GM23338 (cell line): Measurements from ENCODE around the gene FGFRL1. TPM values are rescaled to one million over a fixed set of nuclear protein-coding genes. Genes with fewer than 3 reads are reported as not detected.

Experiments
- EZH2 ChIP-seq: fragments of 200-600 bp; sonication (generic); IDR thresholded peaks from one replicate; pipeline ENCODE4 v1.8.0; 2017; ENCODE audit warnings: antibody characterized with exemption, mild to moderate bottlenecking, low read depth; ENCODE audit not compliant: unreplicated experiment
- EZH2phosphoT487 ChIP-seq: fragments of 200-600 bp; sonication (generic); IDR thresholded peaks from one replicate; pipeline ENCODE4 v1.8.1; 2018; ENCODE audit warnings: antibody characterized with exemption; ENCODE audit not compliant: unreplicated experiment
- NANOG ChIP-seq: IDR thresholded peaks from 2 replicates; pipeline ENCODE4 v1.6.1; 2016; ENCODE audit warnings: antibody characterized with exemption, borderline replicate concordance
- POLR2AphosphoS5 ChIP-seq: IDR thresholded peaks from 2 replicates; pipeline ENCODE4 v1.6.1; 2016; ENCODE audit warnings: antibody characterized with exemption, low read depth
- polyA plus RNA-seq: library from polyadenylated mRNA; unstranded; fragments of >200 nt; fragmentation: Nextera tagmentation; extraction: Ambion mirVana; gene quantifications from 2 replicates; pipeline ENCODE4 v1.2.1, GENCODE V29; 2016
- total RNA-seq: library from RNA; depleted of rRNA; stranded (reverse); fragments of >200 nt; shearing (Covaris generic); gene quantifications from 2 replicates; pipeline ENCODE4 v1.2.3, GENCODE V29; 2014
- TF ChIP-seq, protein P1 (sequence below): fragments of 250-450 bp; sonication (Bioruptor Pico); IDR thresholded peaks from 2 replicates; pipeline ENCODE4 v1.5.0; 2020; ENCODE audit warnings: mild to moderate bottlenecking, moderate library complexity
- TF ChIP-seq, protein P2 (sequence below): IDR thresholded peaks from 2 replicates; pipeline ENCODE4 v1.6.1; 2016; ENCODE audit warnings: antibody characterized with exemption
- TF ChIP-seq, protein P3 (sequence below), 2 experiments: fragments of 200-600 bp in 1 of 2; sonication (generic) in 1 of 2; conservative IDR thresholded peaks; 2 replicates each; pipeline versions ENCODE4 v1.5.1 to v1.6.1; 2016 to 2017; ENCODE audit warnings: antibody characterized with exemption in 2 of 2, low read depth in 2 of 2, mild to moderate bottlenecking in 2 of 2, moderate library complexity in 1 of 2

Gene FGFRL1
- total and polyA plus RNA-seq, 2 experiments from 2014 or later, result 7.0 to 35.8 TPM

DNA sequence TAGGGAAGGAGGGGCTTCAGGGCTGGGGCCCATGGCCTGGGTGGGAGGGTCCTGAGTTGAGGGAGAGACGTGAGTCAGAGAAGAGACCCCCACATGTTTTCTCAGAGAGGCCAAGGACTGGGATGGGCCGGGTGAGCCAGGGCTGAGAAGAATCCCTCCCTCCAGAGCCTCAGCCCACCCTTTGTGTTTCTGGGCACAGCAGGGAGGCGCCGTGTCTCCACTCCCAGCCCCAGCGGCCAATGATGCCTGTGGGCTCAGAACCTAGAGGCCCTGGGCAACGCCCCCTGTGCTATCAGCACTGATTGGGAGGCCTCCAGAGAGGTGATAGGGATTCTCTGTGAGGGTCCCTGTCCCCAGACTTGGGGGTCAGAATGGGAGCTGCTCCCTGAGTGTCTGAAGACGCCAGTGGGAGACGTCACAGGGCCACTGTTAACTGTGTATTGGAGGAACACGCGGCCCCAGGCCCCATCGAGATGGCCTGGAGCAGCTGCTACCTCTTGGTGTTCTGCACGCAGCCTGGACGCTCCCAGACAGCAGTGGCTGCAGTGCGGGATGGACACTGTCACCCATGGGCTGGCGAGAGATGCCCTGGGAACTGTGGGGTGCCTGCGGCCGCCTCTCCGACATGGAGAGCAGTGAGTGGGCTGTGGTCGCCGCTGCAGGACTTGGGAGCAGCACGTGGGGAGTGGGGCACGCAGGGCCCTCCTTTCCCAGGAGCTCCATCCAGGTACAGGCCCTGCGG, 8.5 kb downstream of the FGFRL1 start (continued):
- TF ChIP-seq, protein P1, sequence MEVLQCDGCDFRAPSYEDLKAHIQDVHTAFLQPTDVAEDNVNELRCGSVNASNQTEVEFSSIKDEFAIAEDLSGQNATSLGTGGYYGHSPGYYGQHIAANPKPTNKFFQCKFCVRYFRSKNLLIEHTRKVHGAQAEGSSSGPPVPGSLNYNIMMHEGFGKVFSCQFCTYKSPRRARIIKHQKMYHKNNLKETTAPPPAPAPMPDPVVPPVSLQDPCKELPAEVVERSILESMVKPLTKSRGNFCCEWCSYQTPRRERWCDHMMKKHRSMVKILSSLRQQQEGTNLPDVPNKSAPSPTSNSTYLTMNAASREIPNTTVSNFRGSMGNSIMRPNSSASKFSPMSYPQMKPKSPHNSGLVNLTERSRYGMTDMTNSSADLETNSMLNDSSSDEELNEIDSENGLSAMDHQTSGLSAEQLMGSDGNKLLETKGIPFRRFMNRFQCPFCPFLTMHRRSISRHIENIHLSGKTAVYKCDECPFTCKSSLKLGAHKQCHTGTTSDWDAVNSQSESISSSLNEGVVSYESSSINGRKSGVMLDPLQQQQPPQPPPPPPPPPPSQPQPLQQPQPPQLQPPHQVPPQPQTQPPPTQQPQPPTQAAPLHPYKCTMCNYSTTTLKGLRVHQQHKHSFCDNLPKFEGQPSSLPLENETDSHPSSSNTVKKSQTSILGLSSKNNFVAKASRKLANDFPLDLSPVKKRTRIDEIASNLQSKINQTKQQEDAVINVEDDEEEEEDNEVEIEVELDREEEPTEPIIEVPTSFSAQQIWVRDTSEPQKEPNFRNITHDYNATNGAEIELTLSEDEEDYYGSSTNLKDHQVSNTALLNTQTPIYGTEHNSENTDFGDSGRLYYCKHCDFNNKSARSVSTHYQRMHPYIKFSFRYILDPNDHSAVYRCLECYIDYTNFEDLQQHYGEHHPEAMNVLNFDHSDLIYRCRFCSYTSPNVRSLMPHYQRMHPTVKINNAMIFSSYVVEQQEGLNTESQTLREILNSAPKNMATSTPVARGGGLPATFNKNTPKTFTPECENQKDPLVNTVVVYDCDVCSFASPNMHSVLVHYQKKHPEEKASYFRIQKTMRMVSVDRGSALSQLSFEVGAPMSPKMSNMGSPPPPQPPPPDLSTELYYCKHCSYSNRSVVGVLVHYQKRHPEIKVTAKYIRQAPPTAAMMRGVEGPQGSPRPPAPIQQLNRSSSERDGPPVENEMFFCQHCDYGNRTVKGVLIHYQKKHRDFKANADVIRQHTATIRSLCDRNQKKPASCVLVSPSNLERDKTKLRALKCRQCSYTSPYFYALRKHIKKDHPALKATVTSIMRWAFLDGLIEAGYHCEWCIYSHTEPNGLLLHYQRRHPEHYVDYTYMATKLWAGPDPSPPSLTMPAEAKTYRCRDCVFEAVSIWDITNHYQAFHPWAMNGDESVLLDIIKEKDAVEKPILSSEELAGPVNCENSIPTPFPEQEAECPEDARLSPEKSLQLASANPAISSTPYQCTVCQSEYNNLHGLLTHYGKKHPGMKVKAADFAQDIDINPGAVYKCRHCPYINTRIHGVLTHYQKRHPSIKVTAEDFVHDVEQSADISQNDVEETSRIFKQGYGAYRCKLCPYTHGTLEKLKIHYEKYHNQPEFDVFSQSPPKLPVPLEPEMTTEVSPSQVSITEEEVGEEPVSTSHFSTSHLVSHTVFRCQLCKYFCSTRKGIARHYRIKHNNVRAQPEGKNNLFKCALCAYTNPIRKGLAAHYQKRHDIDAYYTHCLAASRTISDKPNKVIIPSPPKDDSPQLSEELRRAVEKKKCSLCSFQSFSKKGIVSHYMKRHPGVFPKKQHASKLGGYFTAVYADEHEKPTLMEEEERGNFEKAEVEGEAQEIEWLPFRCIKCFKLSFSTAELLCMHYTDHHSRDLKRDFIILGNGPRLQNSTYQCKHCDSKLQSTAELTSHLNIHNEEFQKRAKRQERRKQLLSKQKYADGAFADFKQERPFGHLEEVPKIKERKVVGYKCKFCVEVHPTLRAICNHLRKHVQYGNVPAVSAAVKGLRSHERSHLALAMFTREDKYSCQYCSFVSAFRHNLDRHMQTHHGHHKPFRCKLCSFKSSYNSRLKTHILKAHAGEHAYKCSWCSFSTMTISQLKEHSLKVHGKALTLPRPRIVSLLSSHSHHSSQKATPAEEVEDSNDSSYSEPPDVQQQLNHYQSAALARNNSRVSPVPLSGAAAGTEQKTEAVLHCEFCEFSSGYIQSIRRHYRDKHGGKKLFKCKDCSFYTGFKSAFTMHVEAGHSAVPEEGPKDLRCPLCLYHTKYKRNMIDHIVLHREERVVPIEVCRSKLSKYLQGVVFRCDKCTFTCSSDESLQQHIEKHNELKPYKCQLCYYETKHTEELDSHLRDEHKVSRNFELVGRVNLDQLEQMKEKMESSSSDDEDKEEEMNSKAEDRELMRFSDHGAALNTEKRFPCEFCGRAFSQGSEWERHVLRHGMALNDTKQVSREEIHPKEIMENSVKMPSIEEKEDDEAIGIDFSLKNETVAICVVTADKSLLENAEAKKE (CRISPR knock-in tag), result no peak
- TF ChIP-seq, protein P2, sequence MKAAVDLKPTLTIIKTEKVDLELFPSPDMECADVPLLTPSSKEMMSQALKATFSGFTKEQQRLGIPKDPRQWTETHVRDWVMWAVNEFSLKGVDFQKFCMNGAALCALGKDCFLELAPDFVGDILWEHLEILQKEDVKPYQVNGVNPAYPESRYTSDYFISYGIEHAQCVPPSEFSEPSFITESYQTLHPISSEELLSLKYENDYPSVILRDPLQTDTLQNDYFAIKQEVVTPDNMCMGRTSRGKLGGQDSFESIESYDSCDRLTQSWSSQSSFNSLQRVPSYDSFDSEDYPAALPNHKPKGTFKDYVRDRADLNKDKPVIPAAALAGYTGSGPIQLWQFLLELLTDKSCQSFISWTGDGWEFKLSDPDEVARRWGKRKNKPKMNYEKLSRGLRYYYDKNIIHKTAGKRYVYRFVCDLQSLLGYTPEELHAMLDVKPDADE, result no peak
- TF ChIP-seq, protein P3, sequence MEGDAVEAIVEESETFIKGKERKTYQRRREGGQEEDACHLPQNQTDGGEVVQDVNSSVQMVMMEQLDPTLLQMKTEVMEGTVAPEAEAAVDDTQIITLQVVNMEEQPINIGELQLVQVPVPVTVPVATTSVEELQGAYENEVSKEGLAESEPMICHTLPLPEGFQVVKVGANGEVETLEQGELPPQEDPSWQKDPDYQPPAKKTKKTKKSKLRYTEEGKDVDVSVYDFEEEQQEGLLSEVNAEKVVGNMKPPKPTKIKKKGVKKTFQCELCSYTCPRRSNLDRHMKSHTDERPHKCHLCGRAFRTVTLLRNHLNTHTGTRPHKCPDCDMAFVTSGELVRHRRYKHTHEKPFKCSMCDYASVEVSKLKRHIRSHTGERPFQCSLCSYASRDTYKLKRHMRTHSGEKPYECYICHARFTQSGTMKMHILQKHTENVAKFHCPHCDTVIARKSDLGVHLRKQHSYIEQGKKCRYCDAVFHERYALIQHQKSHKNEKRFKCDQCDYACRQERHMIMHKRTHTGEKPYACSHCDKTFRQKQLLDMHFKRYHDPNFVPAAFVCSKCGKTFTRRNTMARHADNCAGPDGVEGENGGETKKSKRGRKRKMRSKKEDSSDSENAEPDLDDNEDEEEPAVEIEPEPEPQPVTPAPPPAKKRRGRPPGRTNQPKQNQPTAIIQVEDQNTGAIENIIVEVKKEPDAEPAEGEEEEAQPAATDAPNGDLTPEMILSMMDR (conservative IDR thresholded peaks at IDR 0.05; ENCODE audit: low read depth in 2 of 2), result no peak
- no peak for TF ChIP-seq EZH2phosphoT487
- TF ChIP-seq NANOG, result no peak
- no peak for TF ChIP-seq POLR2AphosphoS5
- TF ChIP-seq EZH2, result no peak
